ENCODE measurements around the gene CTNNA2.

The CTNNA2 gene

DNA sequence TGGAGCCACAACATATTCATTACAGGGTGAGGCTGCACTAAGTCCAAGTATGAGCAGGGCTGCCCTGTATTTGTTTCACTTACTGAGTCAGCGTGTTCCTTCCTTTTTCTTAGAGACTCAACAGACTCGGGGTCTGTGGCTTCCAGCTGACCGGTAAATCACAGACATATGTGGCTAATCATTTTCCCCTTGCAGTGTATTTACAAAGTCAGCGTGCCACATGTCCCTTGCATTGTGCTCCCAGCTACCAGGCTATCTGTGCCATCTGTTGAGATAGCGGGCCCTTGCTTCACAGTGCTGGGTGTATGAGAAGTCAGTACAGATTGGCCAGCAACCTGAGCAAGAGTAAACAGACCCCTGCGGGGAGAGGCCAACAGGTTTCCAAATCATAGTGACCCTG lies 537.4 kb downstream of the CTNNA2 start (continued):
- TF ChIP-seq CREB5 (CRISPR knock-in tag; IDR thresholded peaks at IDR 0.05; ENCODE audit: low read depth), result no peak
- no peak for TF ChIP-seq ZFP3 (CRISPR knock-in tag; IDR thresholded peaks at IDR 0.05)
- no peak for TF ChIP-seq ZFP30 (CRISPR knock-in tag; IDR thresholded peaks at IDR 0.05)
- TF ChIP-seq CSRNP3 (CRISPR knock-in tag; IDR thresholded peaks at IDR 0.05), result no peak
- TF ChIP-seq BACH2 (CRISPR knock-in tag; IDR thresholded peaks at IDR 0.05; ENCODE audit: borderline replicate concordance), result no peak
- TF ChIP-seq TCF4 (CRISPR knock-in tag; IDR thresholded peaks at IDR 0.05; ENCODE audit: borderline replicate concordance), result peak; percentile 98
- no peak for TF ChIP-seq ESRRG (CRISPR knock-in tag; IDR thresholded peaks at IDR 0.05)
- no peak for TF ChIP-seq ARNTL (CRISPR knock-in tag; IDR thresholded peaks at IDR 0.05; ENCODE audit: borderline replicate concordance, low read depth)
- TF ChIP-seq TOX (CRISPR knock-in tag; IDR thresholded peaks at IDR 0.05; ENCODE audit: borderline replicate concordance), result no peak
- TF ChIP-seq ZC3H10 (CRISPR knock-in tag; IDR thresholded peaks at IDR 0.05), result no peak
- TF ChIP-seq ZNF8 (CRISPR knock-in tag; IDR thresholded peaks at IDR 0.05), result peak; percentile 63
- TF ChIP-seq, protein P1, sequence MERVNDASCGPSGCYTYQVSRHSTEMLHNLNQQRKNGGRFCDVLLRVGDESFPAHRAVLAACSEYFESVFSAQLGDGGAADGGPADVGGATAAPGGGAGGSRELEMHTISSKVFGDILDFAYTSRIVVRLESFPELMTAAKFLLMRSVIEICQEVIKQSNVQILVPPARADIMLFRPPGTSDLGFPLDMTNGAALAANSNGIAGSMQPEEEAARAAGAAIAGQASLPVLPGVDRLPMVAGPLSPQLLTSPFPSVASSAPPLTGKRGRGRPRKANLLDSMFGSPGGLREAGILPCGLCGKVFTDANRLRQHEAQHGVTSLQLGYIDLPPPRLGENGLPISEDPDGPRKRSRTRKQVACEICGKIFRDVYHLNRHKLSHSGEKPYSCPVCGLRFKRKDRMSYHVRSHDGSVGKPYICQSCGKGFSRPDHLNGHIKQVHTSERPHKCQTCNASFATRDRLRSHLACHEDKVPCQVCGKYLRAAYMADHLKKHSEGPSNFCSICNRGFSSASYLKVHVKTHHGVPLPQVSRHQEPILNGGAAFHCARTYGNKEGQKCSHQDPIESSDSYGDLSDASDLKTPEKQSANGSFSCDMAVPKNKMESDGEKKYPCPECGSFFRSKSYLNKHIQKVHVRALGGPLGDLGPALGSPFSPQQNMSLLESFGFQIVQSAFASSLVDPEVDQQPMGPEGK (CRISPR knock-in tag; IDR thresholded peaks at IDR 0.05; ENCODE audit: borderline replicate concordance), result no peak
- no peak for TF ChIP-seq GLIS3 (CRISPR knock-in tag; IDR thresholded peaks at IDR 0.05)
- TF ChIP-seq CSDC2 (CRISPR knock-in tag; IDR thresholded peaks at IDR 0.05), result no peak

GRCh38 chr2:80053522-80054345 lies 540.9 kb downstream of the CTNNA2 start:
- ATAC-seq, result no peak
- TF ChIP-seq SNAI2 (CRISPR knock-in tag; IDR thresholded peaks at IDR 0.05), result no peak
- no peak for TF ChIP-seq ZFP3 (CRISPR knock-in tag; IDR thresholded peaks at IDR 0.05)
- no peak for TF ChIP-seq ZNF8 (CRISPR knock-in tag; IDR thresholded peaks at IDR 0.05)
- TF ChIP-seq CREB5 (CRISPR knock-in tag; IDR thresholded peaks at IDR 0.05; ENCODE audit: low read depth), result no peak
- TF ChIP-seq TSHZ2 (CRISPR knock-in tag; IDR thresholded peaks at IDR 0.05), result no peak
- no peak for TF ChIP-seq CSDC2 (CRISPR knock-in tag; IDR thresholded peaks at IDR 0.05)
- TF ChIP-seq TCF4 (CRISPR knock-in tag; IDR thresholded peaks at IDR 0.05; ENCODE audit: borderline replicate concordance), result no peak
- no peak for TF ChIP-seq TOX (CRISPR knock-in tag; IDR thresholded peaks at IDR 0.05; ENCODE audit: borderline replicate concordance)
- TF ChIP-seq CSRNP3 (CRISPR knock-in tag; IDR thresholded peaks at IDR 0.05), result no peak
- TF ChIP-seq RARB (CRISPR knock-in tag; IDR thresholded peaks at IDR 0.05), result no peak
- TF ChIP-seq ZNF565 (CRISPR knock-in tag; conservative IDR thresholded peaks at IDR 0.05; ENCODE audit: low read depth), result no peak
- no peak for TF ChIP-seq ZNF70 (CRISPR knock-in tag; IDR thresholded peaks at IDR 0.05)
- TF ChIP-seq PPARA (CRISPR knock-in tag; IDR thresholded peaks at IDR 0.05; ENCODE audit: borderline replicate concordance), result no peak
